ENCODE data around the gene ABHD16B.

- TF ChIP-seq CTCF (IDR thresholded peaks at IDR 0.05; ENCODE audit: low read length) = no peak
- no peak for TF ChIP-seq EZH2 (IDR thresholded peaks at IDR 0.05; ENCODE audit: borderline replicate concordance, low read length)
Observed at GRCh38 chr20:63857764-63858392, 3.4 kb upstream of the ABHD16B start.
